Fibroblast of the aortic adventitia (primary cell): ENCODE results near the gene CBX1. TPM values are rescaled to one million over a fixed set of nuclear protein-coding genes. Genes with fewer than 3 reads are reported as not detected.
A peak's percentile ranks its signal among the peaks of the same experiment; 100 is the strongest.

Experiments used
- DNase-seq: peaks from one replicate; pipeline ENCODE4 v3.0.0-alpha.2; 2010; ENCODE audit warnings: low read depth
- H3K4me3 ChIP-seq: 2 replicates; pipeline ENCODE4 v1.5.1; 2011; ENCODE audit warnings: low read depth, mild to moderate bottlenecking, control low read depth, low read length, moderate library complexity
- total RNA-seq: library from RNA; depleted of rRNA; stranded (reverse); fragments of >200 nt; gene quantifications from 2 replicates; pipeline ENCODE4 v1.2.3, GENCODE V29; 2012; ENCODE audit warnings: low replicate concordance
- TF ChIP-seq, protein P1 (sequence below): IDR thresholded peaks from 2 replicates; pipeline ENCODE4 v1.5.1; 2011; ENCODE audit warnings: mild to moderate bottlenecking, low read length, control low read depth, inconsistent platforms; ENCODE audit not compliant: insufficient read depth

CBX1 gene
- total RNA-seq, 1 donor: 49.2 TPM

DNA sequence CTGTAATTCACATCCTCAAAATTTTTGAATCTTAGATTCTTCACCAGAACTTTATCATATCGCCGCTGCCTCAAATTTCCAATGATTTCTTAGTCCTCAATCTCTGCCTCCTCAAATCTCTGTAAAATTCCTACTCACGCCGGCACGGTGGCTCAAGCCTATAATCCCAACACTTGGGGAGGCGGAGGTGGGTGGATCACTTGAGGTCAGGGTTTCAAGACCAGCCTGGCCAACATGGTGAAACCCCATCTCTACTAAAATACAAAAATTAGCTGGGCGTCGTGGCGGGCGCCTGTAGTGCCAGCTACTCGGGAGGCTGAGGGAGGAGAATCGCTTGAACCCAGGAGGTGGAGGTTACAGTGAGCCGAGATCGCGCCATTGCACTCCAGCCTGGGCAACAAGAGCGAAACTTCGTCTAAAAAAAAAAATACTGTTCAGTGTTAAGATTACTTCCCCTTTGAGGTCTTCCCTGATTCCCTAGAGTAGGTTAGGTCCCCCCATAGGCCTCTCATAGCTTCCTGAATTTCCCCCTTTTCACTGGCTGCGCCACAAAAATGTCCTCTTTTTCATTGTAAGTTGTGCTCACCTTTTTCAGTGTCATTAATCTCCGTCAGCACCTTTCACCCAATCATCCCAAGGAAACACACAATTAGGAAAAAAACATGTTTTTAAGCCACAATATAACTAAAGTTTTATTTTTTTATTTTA, 919 bp upstream of the CBX1 start:
- no peak for DNase-seq
- H3K4me3 ChIP-seq: peak overlapping the region; percentile 87
- TF ChIP-seq, protein P1, sequence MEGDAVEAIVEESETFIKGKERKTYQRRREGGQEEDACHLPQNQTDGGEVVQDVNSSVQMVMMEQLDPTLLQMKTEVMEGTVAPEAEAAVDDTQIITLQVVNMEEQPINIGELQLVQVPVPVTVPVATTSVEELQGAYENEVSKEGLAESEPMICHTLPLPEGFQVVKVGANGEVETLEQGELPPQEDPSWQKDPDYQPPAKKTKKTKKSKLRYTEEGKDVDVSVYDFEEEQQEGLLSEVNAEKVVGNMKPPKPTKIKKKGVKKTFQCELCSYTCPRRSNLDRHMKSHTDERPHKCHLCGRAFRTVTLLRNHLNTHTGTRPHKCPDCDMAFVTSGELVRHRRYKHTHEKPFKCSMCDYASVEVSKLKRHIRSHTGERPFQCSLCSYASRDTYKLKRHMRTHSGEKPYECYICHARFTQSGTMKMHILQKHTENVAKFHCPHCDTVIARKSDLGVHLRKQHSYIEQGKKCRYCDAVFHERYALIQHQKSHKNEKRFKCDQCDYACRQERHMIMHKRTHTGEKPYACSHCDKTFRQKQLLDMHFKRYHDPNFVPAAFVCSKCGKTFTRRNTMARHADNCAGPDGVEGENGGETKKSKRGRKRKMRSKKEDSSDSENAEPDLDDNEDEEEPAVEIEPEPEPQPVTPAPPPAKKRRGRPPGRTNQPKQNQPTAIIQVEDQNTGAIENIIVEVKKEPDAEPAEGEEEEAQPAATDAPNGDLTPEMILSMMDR: no peak

DNA sequence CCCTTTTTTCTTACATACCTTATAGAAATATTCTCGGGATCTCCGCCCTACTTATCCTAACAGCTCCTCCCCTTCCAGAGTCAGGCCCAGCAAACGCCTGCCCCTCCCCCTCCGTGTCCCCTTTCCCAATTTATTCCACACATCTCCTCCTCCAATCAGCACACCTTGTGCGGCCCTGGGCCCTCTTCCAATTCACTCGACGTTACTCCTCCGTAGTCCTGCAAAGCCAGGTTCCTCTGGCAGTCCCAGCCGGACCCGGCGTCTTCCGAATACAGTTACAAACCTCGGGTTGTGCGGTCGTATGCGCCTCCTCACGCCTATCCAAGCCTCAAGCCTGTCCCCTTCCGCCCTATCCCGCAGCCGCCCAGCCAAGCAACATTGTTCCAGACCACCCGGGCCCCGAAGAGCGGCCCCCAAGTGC, 677 bp downstream of the CBX1 start:
- TF ChIP-seq, protein P1: no peak
- H3K4me3 ChIP-seq: peak overlapping the region; percentile 87
- peak; percentile 61 for DNase-seq

DNA sequence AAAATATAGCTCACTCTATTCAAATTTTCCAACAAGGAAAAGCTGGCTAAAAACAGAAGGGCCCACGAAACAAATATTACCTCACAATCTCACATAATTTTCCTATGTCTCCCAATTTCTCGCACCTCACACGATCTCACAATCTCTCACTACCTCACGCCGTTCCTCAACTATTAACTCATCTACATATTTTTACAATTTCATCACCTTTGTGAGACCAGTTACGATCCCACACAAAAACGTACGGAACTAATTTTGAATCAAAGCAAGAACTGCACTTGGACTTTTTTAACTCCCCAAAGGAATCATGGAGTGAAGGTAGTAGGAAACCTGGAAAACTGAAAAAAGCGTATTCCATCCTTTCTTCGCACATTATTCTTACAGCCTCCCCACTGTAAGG, 1.1 kb downstream of the CBX1 start:
- peak; percentile 58 for DNase-seq
- TF ChIP-seq, protein P1: no peak
- H3K4me3 ChIP-seq: peak overlapping the region; percentile 87

DNA sequence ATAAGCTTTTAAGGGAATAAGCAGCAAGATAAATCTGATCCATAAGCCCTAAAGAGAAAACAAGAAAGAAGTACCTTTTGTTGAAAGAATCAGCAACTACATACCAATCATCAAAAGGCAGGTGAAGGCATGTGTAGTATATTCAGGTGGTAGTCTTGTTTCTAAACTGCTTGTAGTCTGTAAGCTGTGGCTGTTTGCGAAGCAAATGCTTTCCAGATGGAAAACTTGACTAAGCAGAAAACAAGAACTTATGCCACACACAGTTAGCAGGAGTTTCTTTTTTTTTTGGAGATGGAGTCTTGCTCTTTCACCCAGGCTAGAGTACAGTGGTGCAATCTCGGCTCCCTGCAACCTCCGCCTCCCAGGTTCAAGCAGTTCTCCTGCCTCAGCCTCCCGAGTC, 5.7 kb downstream of the CBX1 start:
- no peak for DNase-seq
- TF ChIP-seq, protein P1: no peak

DNA sequence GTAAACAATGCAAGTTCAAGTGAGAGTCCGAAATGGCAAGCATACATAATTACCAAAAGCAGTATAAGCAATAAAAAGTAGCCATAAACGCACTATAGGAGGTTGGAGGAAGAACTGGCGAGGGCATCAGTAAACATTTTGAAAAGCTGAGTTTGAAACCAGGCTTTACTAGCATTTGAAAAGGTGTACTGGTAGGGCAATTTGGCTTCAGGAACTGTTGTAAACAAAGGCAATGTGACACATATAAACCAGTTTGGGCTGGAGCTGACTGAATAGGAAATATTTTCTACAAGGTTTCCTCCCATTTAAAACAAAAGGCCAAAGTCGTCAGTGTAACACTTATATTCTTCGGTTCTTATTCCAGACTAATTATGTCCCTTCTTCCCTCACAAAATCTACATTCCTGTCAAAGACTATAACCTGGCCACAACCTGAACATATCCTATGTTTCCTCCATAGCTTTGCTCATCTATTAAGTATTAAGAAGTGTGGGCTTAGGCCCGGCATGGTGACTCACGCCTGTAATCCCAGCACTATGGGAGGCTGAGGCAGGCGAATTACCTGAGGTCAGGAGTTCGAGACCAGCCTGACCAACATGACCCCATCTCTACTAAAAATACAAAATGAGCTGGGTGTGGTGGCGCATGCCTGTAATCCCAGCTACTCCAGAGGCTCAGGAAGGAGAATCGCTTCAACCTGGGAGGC, 7.8 kb downstream of the CBX1 start:
- TF ChIP-seq, protein P1: no peak
- H3K4me3 ChIP-seq: no peak overlapping the region
- no peak for DNase-seq

More for the DNA sequence above, 5.7 kb downstream of the CBX1 start:
- no peak overlapping the region for H3K4me3 ChIP-seq

DNA sequence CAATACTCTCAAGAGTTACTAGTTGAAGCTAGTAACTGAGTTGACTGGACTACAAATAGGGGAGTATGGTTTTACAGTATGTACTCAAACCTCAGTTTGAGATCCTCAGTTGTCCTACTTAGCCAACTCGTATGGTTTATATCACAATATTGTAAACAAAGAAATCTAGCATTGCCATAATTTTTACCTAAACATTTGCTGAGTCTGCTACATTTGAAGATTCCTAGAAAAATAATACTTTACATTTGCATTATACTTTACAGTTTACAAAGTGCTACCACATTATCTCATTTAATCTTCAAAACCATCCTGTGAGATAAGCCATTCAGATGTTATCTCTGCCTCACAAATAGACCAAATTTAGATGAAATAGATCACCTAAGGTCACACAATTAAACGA, 16.3 kb downstream of the CBX1 start:
- TF ChIP-seq, protein P1: no peak
- H3K4me3 ChIP-seq: no peak overlapping the region

More for the DNA sequence above, 16.3 kb downstream of the CBX1 start:
- DNase-seq: no peak
